ELR (cell line): ENCODE data around the gene NPR2.

Source experiments
- DNase-seq: peaks from one replicate; pipeline ENCODE4 v3.0.0-alpha.2; 2015; ENCODE audit warnings: low read depth

The NPR2 gene

GRCh38 chr9:35832814-35833213 is 41.4 kb downstream of the NPR2 start:
- DNase-seq, result no peak

GRCh38 chr9:35834260-35835215 is 43.1 kb downstream of the NPR2 start:
- no peak for DNase-seq

- no peak for DNase-seq
These were observed 43.8 kb downstream of the NPR2 start for GRCh38 chr9:35835216-35835632.

GRCh38 chr9:35835766-35836165 is 44.4 kb downstream of the NPR2 start:
- DNase-seq, result no peak

- no peak for DNase-seq
These were observed 45.2 kb downstream of the NPR2 start for GRCh38 chr9:35836595-35836994.

- DNase-seq, result no peak
These were observed 48.5 kb downstream of the NPR2 start for GRCh38 chr9:35839926-35840325.

GRCh38 chr9:35840881-35841644 is 49.7 kb downstream of the NPR2 start:
- no peak for DNase-seq

GRCh38 chr9:35841645-35841900 is 50.2 kb downstream of the NPR2 start:
- DNase-seq, result no peak

- no peak for DNase-seq
These were observed 50.8 kb downstream of the NPR2 start for GRCh38 chr9:35842020-35842745.

GRCh38 chr9:35842795-35843194 is 51.4 kb downstream of the NPR2 start:
- DNase-seq, result no peak

GRCh38 chr9:35844628-35845270 is 53.4 kb downstream of the NPR2 start:
- DNase-seq, result peak; percentile 98

- DNase-seq, result no peak
These were observed 54.7 kb downstream of the NPR2 start for GRCh38 chr9:35845824-35846771.

GRCh38 chr9:35847792-35848572 is 56.6 kb downstream of the NPR2 start:
- peak; percentile 98 for DNase-seq

- DNase-seq, result no peak
These were observed 61.0 kb downstream of the NPR2 start for GRCh38 chr9:35852267-35852815.

GRCh38 chr9:35852876-35853865 is 61.8 kb downstream of the NPR2 start:
- DNase-seq, result no peak

- no peak for DNase-seq
These were observed 62.8 kb downstream of the NPR2 start for GRCh38 chr9:35854091-35854762.

- DNase-seq, result no peak
These were observed 64.8 kb downstream of the NPR2 start for GRCh38 chr9:35856206-35856605.

GRCh38 chr9:35856882-35857281 is 65.5 kb downstream of the NPR2 start:
- no peak for DNase-seq
